ENCODE results near the gene CCDC18.

GRCh38 chr1:93322349-93322748 is 141.8 kb downstream of the CCDC18 start:
- TF ChIP-seq POLR2A (IDR thresholded peaks at IDR 0.05) (no peak), CTCF (IDR thresholded peaks at IDR 0.05) (no peak)

Data from body of pancreas (tissue), 4 donors.